ENCODE data around the gene KLRF1.

KLRF1 gene

GRCh38 chr12:9831720-9832119 is 4.4 kb downstream of the KLRF1 start:
- Histone ChIP-seq H3K9me3 (ENCODE audit: severe bottlenecking) (no peaks in the 10 kb centered on the region), H3K36me3 (ENCODE audit: low read depth) (no peaks in the 10 kb centered on the region), H3K4me1 (ENCODE audit: insufficient read depth, poor library complexity, severe bottlenecking) (no peaks in the 10 kb centered on the region), H3K27me3 (ENCODE audit: insufficient read depth, poor library complexity, severe bottlenecking) (no peaks in the 10 kb centered on the region), H3K4me3 (ENCODE audit: severe bottlenecking) (no peak overlapping the region), H3K27ac (ENCODE audit: poor library complexity, severe bottlenecking) (no peak overlapping the region)
- DNase-seq (ENCODE audit: low spot score): no peak
- no peak for TF ChIP-seq CTCF (IDR thresholded peaks at IDR 0.05; ENCODE audit: poor library complexity, severe bottlenecking)
- ATAC-seq (ENCODE audit: low read depth): no peak

GRCh38 chr12:9843407-9843806 is 16.1 kb downstream of the KLRF1 start:
- H3K27ac ChIP-seq (ENCODE audit: poor library complexity, severe bottlenecking): no peak overlapping the region
- H3K4me3 ChIP-seq (ENCODE audit: severe bottlenecking): no peak overlapping the region
- H3K36me3 ChIP-seq (ENCODE audit: low read depth): no peaks in the 10 kb centered on the region
- no peaks in the 10 kb centered on the region for H3K4me1 ChIP-seq (ENCODE audit: insufficient read depth, poor library complexity, severe bottlenecking)
- no peaks in the 10 kb centered on the region for H3K9me3 ChIP-seq (ENCODE audit: severe bottlenecking)
- DNase-seq (ENCODE audit: low spot score) (no peak), ATAC-seq (ENCODE audit: low read depth) (no peak)
- no peaks in the 10 kb centered on the region for H3K27me3 ChIP-seq (ENCODE audit: insufficient read depth, poor library complexity, severe bottlenecking)
- no peak for TF ChIP-seq CTCF (IDR thresholded peaks at IDR 0.05; ENCODE audit: poor library complexity, severe bottlenecking)

- no peaks in the 10 kb centered on the region for H3K4me1 ChIP-seq (ENCODE audit: insufficient read depth, poor library complexity, severe bottlenecking)
- no peak for ATAC-seq (ENCODE audit: low read depth)
- H3K27ac ChIP-seq (ENCODE audit: poor library complexity, severe bottlenecking): no peak overlapping the region
- TF ChIP-seq CTCF (IDR thresholded peaks at IDR 0.05; ENCODE audit: poor library complexity, severe bottlenecking): no peak
- H3K27me3 ChIP-seq (ENCODE audit: insufficient read depth, poor library complexity, severe bottlenecking): no peaks in the 10 kb centered on the region
- DNase-seq (ENCODE audit: low spot score): no peak
- no peaks in the 10 kb centered on the region for H3K36me3 ChIP-seq (ENCODE audit: low read depth)
- no peaks in the 10 kb centered on the region for H3K9me3 ChIP-seq (ENCODE audit: severe bottlenecking)
- H3K4me3 ChIP-seq (ENCODE audit: severe bottlenecking): no peak overlapping the region
Observed at GRCh38 chr12:9848899-9849298, 21.6 kb downstream of the KLRF1 start.

- H3K4me3 ChIP-seq (ENCODE audit: severe bottlenecking): no peak overlapping the region
- no peaks in the 10 kb centered on the region for H3K27me3 ChIP-seq (ENCODE audit: insufficient read depth, poor library complexity, severe bottlenecking)
- ATAC-seq (ENCODE audit: low read depth) (no peak), DNase-seq (ENCODE audit: low spot score) (no peak)
- no peak overlapping the region for H3K27ac ChIP-seq (ENCODE audit: poor library complexity, severe bottlenecking)
- no peak for TF ChIP-seq CTCF (IDR thresholded peaks at IDR 0.05; ENCODE audit: poor library complexity, severe bottlenecking)
- no peaks in the 10 kb centered on the region for H3K36me3 ChIP-seq (ENCODE audit: low read depth)
- H3K4me1 ChIP-seq (ENCODE audit: insufficient read depth, poor library complexity, severe bottlenecking): no peaks in the 10 kb centered on the region
- no peaks in the 10 kb centered on the region for H3K9me3 ChIP-seq (ENCODE audit: severe bottlenecking)
Observed at GRCh38 chr12:9851050-9851449, 23.8 kb downstream of the KLRF1 start.

- H3K36me3 ChIP-seq (ENCODE audit: low read depth): no peaks in the 10 kb centered on the region
- no peak overlapping the region for H3K27ac ChIP-seq (ENCODE audit: poor library complexity, severe bottlenecking)
- H3K4me1 ChIP-seq (ENCODE audit: insufficient read depth, poor library complexity, severe bottlenecking): no peaks in the 10 kb centered on the region
- no peaks in the 10 kb centered on the region for H3K27me3 ChIP-seq (ENCODE audit: insufficient read depth, poor library complexity, severe bottlenecking)
- DNase-seq (ENCODE audit: low spot score): no peak
- TF ChIP-seq CTCF (IDR thresholded peaks at IDR 0.05; ENCODE audit: poor library complexity, severe bottlenecking): no peak
- H3K9me3 ChIP-seq (ENCODE audit: severe bottlenecking): no peaks in the 10 kb centered on the region
- no peak overlapping the region for H3K4me3 ChIP-seq (ENCODE audit: severe bottlenecking)
- ATAC-seq (ENCODE audit: low read depth): no peak
Observed at GRCh38 chr12:9851927-9852326, 24.6 kb downstream of the KLRF1 start.

All from RWPE2 (cell line).